GM18861 (cell line): ENCODE measurements around the gene WDR45B.

Source experiments
- ATAC-seq: cut with Tn5 transposase; IDR thresholded peaks from one replicate; pipeline ENCODE4 v1.9.1; 2021; ENCODE audit not compliant: unreplicated experiment

WDR45B gene

GRCh38 chr17:82648165-82648668, at the start of gene WDR45B:
TSS of gene WDR45B (minus strand) at chr17:82648444. CDS start at chr17:82648340, 104 bp downstream.
- no peak for ATAC-seq

DNA sequence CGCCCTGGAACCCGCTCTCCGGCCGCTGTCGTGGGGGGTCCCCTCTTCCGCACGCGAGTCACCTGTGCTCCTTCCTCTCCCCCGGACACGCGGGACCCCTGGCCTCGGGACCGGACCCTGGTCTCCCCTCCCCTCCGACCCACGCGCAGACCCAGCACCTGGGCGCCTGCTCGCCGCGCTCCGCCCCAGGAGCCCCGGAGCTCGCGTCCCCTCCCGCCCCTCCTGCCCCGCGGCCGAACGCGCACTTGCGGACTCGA, 49.5 kb upstream of the WDR45B start:
- ATAC-seq, result no peak

DNA sequence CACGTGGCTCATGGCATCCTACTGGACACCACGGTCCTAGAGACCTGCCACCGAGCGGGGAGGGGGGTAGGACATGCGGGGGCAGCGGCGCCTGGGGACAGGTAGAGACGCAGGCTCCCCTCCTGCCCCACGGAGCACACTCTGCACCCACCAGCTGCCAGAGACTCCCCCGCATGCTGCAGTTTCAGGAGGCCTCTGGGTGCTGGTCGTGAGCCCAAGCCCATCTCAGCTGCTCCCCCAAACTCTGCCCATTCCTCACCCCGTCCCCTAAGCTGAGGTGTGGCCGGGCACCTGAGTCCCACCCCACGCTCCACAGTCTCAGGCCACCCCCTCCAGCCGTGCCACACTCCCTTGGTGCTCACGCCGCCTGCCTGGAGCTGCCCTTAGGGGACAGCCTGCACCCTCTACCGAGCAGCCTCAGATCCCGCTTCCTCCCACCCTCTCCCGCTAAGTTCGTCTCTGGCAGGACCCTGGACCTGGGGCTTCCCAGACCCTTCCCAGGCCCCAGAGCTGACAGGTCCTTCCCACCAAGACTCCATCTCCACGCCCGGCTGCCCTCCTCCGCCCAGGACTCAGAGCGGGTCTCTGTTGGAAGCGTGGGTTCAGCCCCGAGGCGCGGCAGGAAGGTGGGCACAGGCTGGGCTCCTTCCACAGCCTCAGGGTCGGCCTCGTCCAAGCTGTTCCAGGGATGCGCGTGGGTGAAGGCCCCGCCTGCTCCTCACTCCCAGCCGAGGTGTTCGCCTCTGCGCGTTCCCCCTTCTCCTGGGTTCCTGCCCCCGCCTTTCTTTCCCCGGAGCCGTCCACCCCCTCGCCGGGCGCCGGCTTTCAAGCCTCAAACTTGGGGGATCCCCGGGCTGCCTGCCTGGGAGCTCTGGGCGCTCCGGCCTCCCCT, 48.9 kb upstream of the WDR45B start:
- no peak for ATAC-seq

DNA sequence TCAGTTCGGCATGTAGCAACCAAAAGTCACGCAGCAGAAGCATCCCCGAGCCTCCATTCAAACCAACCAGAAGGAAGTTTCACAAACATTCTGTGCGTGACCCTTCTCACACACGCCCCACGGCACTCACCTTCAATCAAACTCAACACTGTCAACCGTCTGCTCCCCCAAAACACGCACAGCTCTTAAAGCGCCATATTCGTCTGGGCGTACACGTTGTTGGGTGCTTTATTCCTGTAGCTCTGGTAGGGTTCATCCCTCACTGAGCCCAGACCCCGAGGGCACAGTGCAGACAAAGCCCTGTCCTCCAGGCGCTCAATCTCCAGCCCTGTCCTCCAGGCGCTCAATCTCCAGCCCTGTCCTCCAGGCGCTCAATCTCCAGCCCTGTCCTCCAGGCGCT, 48.0 kb upstream of the WDR45B start:
- ATAC-seq, result no peak

DNA sequence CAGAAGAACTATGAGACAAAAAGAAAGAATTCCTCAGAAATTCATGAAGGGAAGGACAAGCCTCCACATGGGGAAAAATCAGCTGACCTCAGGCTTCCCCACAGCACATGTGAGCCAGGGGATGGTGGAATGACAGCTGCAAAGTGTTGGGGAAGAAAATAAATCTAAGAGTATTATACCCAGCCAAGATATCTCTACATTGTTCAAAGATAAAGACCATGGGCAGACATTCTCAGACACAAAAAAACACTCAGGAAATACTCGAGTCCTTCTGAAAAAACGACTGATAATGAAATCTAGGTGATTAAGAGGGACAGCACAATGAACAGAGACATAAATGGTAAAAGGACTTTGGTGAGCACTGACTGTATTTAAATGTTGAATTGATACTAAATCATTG, 46.4 kb upstream of the WDR45B start:
- no peak for ATAC-seq

GRCh38 chr17:82693168-82693867, 45.1 kb upstream of the WDR45B start:
- no peak for ATAC-seq

DNA sequence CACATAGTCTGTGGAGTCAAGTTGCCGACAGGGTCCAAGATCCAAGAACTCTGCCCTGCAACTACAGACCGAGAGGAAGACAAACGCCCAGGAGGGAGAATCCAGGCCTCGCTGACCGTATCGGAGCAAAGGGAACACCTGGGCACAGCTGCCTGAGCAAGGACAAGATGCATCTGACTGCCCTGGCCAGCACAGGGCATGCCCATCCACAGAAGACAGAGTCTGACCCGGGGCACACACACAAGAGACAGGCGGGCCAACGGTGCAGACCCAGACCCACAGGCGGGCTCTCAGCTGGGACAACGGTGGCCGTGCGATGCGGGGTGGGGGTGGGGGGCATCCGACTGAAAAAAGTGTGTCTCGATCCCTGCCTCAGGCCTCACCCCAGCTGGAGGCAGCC, 44.0 kb upstream of the WDR45B start:
- ATAC-seq, result no peak

GRCh38 chr17:82691714-82692113, 43.5 kb upstream of the WDR45B start:
- no peak for ATAC-seq

DNA sequence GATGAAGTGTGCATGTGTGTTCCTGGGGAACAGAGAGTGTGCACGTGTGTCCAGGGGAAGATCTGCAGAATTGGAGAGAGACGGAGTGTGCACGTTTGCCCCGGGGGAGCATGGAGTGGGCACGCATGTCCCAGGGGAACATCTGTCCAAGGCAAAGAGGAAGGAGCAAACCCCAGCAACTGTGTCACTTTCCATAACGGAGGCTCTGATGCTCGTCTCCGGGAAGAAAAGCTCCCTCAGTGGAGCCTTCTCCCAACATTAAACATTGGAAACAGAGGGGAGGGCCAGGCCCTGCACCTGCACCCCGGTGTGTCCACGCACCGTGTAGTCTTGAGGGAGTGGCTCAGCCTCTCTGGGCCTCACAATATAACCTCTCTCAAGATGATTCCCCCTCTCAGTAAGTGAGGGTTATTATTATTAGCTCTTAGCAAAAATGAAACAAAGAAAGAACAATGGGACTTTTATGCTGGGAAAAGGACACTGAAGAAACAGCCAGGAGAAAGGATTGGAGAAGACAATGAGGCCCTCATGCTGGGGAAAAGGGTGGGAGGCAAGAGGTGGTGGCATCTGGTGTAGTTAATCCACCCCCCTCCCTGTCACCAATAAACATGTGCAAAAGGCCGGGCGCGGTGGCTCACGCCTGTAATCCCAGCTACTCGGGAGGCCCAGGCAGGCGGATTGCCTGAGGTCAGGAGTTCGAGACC, 42.7 kb upstream of the WDR45B start:
- ATAC-seq, result no peak

GRCh38 chr17:82689077-82689476, 40.8 kb upstream of the WDR45B start:
- ATAC-seq, result no peak

GRCh38 chr17:82687871-82688270, 39.6 kb upstream of the WDR45B start:
- ATAC-seq, result no peak

GRCh38 chr17:82687375-82687861, 39.2 kb upstream of the WDR45B start:
- no peak for ATAC-seq

- ATAC-seq, result no peak
Measured at GRCh38 chr17:82686366-82687324, 38.4 kb upstream of the WDR45B start.

GRCh38 chr17:82685291-82685690, 37.0 kb upstream of the WDR45B start:
- ATAC-seq, result no peak

DNA sequence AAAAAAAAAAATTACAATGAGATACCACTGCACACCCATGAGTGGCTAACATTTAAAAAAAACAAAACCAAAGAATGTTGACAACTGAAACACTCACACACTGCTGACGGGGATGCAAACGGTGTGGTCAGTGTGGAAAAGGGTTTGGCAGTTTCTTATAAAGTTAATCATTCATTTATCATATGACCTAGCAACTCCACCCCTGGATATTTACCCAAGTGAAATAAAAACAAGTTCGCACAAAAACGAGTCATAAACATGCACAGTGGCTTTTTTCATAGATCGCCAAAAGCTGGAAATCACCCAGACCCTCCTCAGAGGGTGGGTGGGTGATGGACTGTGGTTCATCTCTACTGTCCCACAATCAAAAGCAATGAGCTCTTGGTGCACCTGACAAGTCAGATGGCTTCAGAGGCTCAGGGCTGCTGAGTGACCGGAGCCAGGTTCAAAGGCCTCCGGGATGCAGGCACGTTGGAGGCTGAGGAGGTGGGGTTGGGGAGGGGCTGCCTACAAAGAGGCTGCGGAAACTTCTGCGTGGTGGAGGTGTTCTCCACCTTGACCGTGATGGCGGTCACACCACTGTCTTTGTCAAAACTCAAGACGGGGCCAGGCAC, 36.1 kb upstream of the WDR45B start:
- ATAC-seq, result no peak

DNA sequence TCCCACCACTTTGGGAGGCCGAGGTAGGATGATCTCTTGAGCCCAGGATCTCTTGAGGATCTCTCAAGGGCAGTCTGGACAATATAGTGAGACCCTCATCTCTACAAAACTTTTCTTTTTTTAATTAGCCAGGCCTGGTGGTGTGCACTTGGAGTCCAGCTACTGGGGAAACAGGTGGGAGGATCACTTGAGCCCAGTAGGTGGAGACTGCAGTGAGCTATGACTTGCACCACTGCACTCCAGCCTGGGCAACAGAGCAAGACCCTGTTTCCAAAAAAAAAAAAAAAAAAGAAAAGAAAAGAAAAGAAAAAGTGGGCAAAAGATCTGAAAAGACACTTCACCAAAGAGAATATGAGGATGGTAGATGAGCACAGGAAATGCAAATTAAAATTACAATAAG, 35.3 kb upstream of the WDR45B start:
- no peak for ATAC-seq

- no peak for ATAC-seq
Measured at GRCh38 chr17:82681547-82681946, 33.3 kb upstream of the WDR45B start.

DNA sequence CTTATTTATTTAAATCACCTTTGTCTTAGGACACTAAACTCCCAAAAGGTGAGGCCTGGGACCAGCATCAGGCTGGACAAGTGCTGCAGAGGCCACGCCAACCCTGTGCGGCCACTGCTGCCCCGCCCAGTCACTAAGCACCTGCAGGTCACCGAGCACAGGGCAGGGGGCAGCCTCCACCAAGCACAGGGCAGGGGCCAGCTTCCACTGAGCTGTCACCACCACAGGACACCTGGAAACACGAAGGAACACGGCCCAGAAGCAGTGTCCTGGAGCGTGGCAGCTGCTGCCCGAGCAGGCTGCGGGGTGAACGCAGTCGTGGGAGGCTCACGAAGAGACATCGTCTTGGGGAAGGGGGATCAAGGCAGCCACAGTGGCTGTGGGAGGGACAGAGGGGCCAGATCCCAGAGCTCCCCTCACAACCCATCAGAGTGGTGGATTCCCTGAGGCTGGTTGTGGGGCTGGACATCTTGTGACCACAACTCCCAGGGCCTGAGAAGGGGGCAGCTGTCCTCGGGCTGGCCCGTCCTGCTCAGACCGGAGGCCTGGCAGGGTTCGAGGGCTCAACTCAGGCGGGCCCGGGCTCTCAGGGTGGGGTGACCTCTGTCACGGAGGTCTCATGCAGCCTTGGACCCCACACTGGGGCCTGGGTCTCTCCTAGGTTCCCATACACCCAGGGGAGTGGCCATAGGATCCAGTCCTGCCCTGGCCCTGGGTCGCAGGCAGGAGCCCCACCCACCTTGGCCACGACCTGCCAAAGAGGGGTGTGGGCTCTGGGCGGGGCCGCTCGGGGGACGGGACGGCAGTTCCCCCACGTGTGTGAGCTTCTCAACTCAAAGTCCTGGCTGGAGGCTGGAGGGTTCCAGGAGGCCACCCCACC, 31.6 kb upstream of the WDR45B start:
- ATAC-seq, result no peak

GRCh38 chr17:82678265-82678891, 30.1 kb upstream of the WDR45B start:
- ATAC-seq, result no peak
